Sigmoid colon (tissue), 4 donors: ENCODE data around the gene SETBP1.

ENCODE experiments used
- EP300 ChIP-seq, 4 donors: sonication (generic); formaldehyde crosslinking; IDR thresholded peaks; one replicate each; pipeline ENCODE4 v1.6.1; 2017; ENCODE audit warnings: antibody characterized with exemption in 4 of 4
- TF ChIP-seq, protein P1 (sequence below), 4 experiments: fragments of 450-650 bp in 3 of 4; fragments of 200-600 bp in 1 of 4; IDR thresholded peaks; one replicate each; pipeline ENCODE4 v1.5.1; 2016 to 2019; ENCODE audit warnings: antibody characterized with exemption in 4 of 4, mild to moderate bottlenecking in 3 of 4, moderate library complexity in 2 of 4

GRCh38 chr18:44715842-44716241 lies 35.2 kb downstream of the SETBP1 start:
- TF ChIP-seq, protein P1, sequence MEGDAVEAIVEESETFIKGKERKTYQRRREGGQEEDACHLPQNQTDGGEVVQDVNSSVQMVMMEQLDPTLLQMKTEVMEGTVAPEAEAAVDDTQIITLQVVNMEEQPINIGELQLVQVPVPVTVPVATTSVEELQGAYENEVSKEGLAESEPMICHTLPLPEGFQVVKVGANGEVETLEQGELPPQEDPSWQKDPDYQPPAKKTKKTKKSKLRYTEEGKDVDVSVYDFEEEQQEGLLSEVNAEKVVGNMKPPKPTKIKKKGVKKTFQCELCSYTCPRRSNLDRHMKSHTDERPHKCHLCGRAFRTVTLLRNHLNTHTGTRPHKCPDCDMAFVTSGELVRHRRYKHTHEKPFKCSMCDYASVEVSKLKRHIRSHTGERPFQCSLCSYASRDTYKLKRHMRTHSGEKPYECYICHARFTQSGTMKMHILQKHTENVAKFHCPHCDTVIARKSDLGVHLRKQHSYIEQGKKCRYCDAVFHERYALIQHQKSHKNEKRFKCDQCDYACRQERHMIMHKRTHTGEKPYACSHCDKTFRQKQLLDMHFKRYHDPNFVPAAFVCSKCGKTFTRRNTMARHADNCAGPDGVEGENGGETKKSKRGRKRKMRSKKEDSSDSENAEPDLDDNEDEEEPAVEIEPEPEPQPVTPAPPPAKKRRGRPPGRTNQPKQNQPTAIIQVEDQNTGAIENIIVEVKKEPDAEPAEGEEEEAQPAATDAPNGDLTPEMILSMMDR (IDR thresholded peaks at IDR 0.05): no peak
- TF ChIP-seq EP300 (IDR thresholded peaks at IDR 0.05): no peak
